ENCODE results near the gene ALG1.
"Not testable (repeated sequence)": the region's sequence is repeated elsewhere in the genome, so short reads cannot be mapped to it uniquely, and the experiment has no call there.

ALG1 gene

DNA sequence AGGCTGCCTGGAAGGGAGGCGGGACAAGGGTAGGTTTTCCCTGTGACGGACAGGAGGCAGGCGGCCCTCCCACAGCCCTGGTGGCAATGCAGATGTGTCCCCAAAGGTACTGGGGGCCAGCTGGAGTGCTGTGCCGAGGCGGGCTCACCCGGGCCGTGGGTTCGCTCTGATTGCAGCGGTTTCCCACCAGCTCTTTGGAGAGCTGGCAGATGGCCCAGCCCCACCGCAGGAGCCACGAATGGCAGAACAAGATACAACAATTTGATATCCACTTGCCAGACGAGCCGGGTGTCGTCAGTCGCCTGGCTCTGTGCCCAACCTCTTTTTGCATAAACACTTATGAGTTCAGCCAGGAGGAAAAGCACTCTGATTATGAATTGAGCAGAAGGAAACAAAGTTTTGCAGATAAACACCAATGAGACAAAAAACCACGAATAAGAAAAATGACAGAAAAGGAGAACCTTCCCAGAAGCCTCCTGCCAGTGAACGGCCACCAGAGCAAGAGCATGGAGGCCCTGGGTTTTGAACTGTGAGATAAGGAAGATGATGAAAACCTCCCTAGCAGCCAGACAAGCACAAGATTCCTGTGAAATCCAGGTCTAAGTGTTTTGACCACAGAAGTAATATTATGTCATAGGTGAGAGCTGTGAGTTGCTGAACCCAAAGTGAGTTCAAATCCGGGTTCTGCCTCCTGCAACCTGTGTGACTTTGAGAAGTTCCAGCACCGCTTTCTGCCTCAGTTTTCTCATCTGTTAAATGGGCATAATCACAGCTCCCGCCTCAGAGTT is 45.9 kb downstream of the ALG1 start:
- not testable (repeated sequence) for H3K27ac ChIP-seq (ENCODE audit: low read depth, low read length); H3K4me1 ChIP-seq (ENCODE audit: control insufficient read depth in 1 of 2, insufficient read depth in 2 of 2, low read length in 2 of 2)
- peak overlapping the region in 1 of 2 donors; percentile 40 for H3K4me3 ChIP-seq (ENCODE audit: low read depth in 1 of 2, low read length in 2 of 2)

GRCh38 chr16:5131467-5132004 is 59.9 kb downstream of the ALG1 start:
- H3K9ac ChIP-seq (ENCODE audit: low read depth in 1 of 2, low read length in 2 of 2); H3K4me1 ChIP-seq (ENCODE audit: control insufficient read depth in 1 of 2, insufficient read depth in 2 of 2, low read length in 2 of 2); H3K4me3 ChIP-seq (ENCODE audit: low read depth in 1 of 2, low read length in 2 of 2); H3K9me3 ChIP-seq (ENCODE audit: control insufficient read depth in 1 of 2, low read length in 2 of 2); H3K27me3 ChIP-seq (ENCODE audit: control insufficient read depth in 1 of 2, insufficient read depth in 2 of 2, low read length in 2 of 2); H3K27ac ChIP-seq (ENCODE audit: low read depth, low read length); H3K36me3 ChIP-seq (ENCODE audit: control insufficient read depth in 1 of 2, insufficient read depth in 2 of 2, low read length in 2 of 2): not testable (repeated sequence)

More for the DNA sequence above, 45.9 kb downstream of the ALG1 start:
- H3K9me3 ChIP-seq (ENCODE audit: control insufficient read depth in 1 of 2, low read length in 2 of 2); H3K27me3 ChIP-seq (ENCODE audit: control insufficient read depth in 1 of 2, insufficient read depth in 2 of 2, low read length in 2 of 2); H3K36me3 ChIP-seq (ENCODE audit: control insufficient read depth in 1 of 2, insufficient read depth in 2 of 2, low read length in 2 of 2); H3K9ac ChIP-seq (ENCODE audit: low read depth in 1 of 2, low read length in 2 of 2): not testable (repeated sequence)

GRCh38 chr16:5132915-5133600 is 61.4 kb downstream of the ALG1 start:
- H3K27me3 ChIP-seq (ENCODE audit: control insufficient read depth in 1 of 2, insufficient read depth in 2 of 2, low read length in 2 of 2); H3K9me3 ChIP-seq (ENCODE audit: control insufficient read depth in 1 of 2, low read length in 2 of 2); H3K27ac ChIP-seq (ENCODE audit: low read depth, low read length); H3K36me3 ChIP-seq (ENCODE audit: control insufficient read depth in 1 of 2, insufficient read depth in 2 of 2, low read length in 2 of 2); H3K4me1 ChIP-seq (ENCODE audit: control insufficient read depth in 1 of 2, insufficient read depth in 2 of 2, low read length in 2 of 2); H3K4me3 ChIP-seq (ENCODE audit: low read depth in 1 of 2, low read length in 2 of 2); H3K9ac ChIP-seq (ENCODE audit: low read depth in 1 of 2, low read length in 2 of 2): not testable (repeated sequence)

DNA sequence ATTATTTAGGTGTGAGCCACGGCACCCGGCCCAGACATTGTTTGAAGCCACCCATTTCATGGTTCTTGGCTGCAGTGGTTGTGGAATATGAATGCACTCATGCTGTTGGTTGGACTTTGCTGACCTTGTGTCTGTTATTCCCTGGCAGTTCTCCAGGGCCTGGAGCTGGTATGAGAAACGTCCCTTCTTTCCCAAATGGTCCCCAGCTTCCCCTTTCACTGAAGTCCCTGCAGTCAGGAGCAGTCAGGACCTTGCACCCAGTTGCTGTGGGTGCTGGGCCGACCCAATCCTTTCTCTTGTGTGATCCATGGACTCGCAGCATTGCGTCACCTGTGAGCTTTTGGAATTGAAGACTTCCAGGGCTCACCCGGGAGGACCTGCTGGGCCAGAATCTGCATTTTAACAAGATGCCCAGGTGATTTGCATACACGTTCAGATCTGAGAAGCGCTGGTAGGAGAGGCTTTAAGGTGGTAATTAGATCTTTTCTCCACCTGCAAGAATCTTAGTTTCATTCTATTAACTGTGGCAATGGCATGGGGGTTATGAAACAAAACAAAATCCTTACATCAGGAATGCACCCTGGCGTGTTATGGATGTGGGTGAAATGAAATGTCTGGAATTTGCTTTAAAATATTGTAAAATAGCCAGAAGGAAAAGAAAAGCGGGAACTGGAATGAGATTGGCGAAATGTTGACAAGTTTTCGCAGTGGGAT is 63.3 kb downstream of the ALG1 start:
- not testable (repeated sequence) for H3K36me3 ChIP-seq (ENCODE audit: control insufficient read depth in 1 of 2, insufficient read depth in 2 of 2, low read length in 2 of 2); H3K27ac ChIP-seq (ENCODE audit: low read depth, low read length); H3K27me3 ChIP-seq (ENCODE audit: control insufficient read depth in 1 of 2, insufficient read depth in 2 of 2, low read length in 2 of 2); H3K9ac ChIP-seq (ENCODE audit: low read depth in 1 of 2, low read length in 2 of 2); H3K9me3 ChIP-seq (ENCODE audit: control insufficient read depth in 1 of 2, low read length in 2 of 2); H3K4me1 ChIP-seq (ENCODE audit: control insufficient read depth in 1 of 2, insufficient read depth in 2 of 2, low read length in 2 of 2); H3K4me3 ChIP-seq (ENCODE audit: low read depth in 1 of 2, low read length in 2 of 2)
